Esophagus muscularis mucosa (tissue), 4 donors: ENCODE results near the gene TMEM176B.

ENCODE experiments used
- CTCF ChIP-seq, 3 experiments: fragments of 200-600 bp in 2 of 3; fragments of 450-650 bp in 1 of 3; sonication (generic) in 2 of 3; IDR thresholded peaks; one replicate each; pipeline ENCODE4 v1.5.1; 2017 to 2019; ENCODE audit warnings: antibody characterized with exemption in 3 of 3, mild to moderate bottlenecking in 2 of 3, moderate library complexity in 1 of 3
- EP300 ChIP-seq: sonication (generic); formaldehyde crosslinking; IDR thresholded peaks from one replicate; pipeline ENCODE4 v1.6.1; 2017; ENCODE audit warnings: antibody characterized with exemption
- POLR2A ChIP-seq: fragments of 450-650 bp; IDR thresholded peaks from one replicate; pipeline ENCODE4 v1.6.1; 2017; ENCODE audit warnings: antibody characterized with exemption, moderate library complexity, mild to moderate bottlenecking, low read depth

- TF ChIP-seq CTCF (IDR thresholded peaks at IDR 0.05) (no peak), POLR2A (no peak), EP300 (no peak)
These were observed 41.9 kb upstream of the TMEM176B start for GRCh38 chr7:150842018-150842417.
